Uterus (tissue), 4 donors: Measurements from ENCODE around the gene SAA2. TPM values are rescaled to one million over a fixed set of nuclear protein-coding genes. Genes with fewer than 3 reads are reported as not detected.

Experiments
- DNase-seq, 2 donors: peaks; one replicate each; pipeline ENCODE4 v3.0.0-alpha.2; 2019 to 2020
- H3K27ac ChIP-seq, 2 donors: fragments of 200-600 bp; sonication (generic); 1 replicate in 1 of 2; 2 replicates in 1 of 2; pipeline ENCODE4 v1.5.1; 2016 to 2018
- H3K27me3 ChIP-seq, 2 donors: fragments of 200-600 bp; sonication (generic); one replicate each; pipeline ENCODE4 v1.5.1; 2018 to 2019; ENCODE audit warnings: control low read depth in 1 of 2
- H3K36me3 ChIP-seq, 2 donors: fragments of 200-600 bp; sonication (generic); one replicate each; pipeline ENCODE4 v1.5.1; 2019; ENCODE audit warnings: control low read depth in 1 of 2
- H3K4me1 ChIP-seq, 2 donors: fragments of 200-600 bp; sonication (generic); one replicate each; pipeline ENCODE4 v1.5.1; 2018 to 2019; ENCODE audit warnings: control low read depth in 1 of 2
- H3K4me3 ChIP-seq, 2 donors: fragments of 200-600 bp; sonication (generic); 1 replicate in 1 of 2; 2 replicates in 1 of 2; pipeline ENCODE4 v1.5.1; 2018 to 2019; ENCODE audit warnings: mild to moderate bottlenecking in 1 of 2
- H3K9me3 ChIP-seq, 2 donors: fragments of 200-600 bp; sonication (generic); one replicate each; pipeline ENCODE4 v1.5.1; 2019; ENCODE audit warnings: control low read depth in 1 of 2
- POLR2A ChIP-seq, 2 donors: fragments of 450-650 bp; IDR thresholded peaks; one replicate each; pipeline ENCODE4 v1.6.1; 2016; ENCODE audit warnings: antibody characterized with exemption in 2 of 2, mild to moderate bottlenecking in 1 of 2, moderate library complexity in 1 of 2
- intact Hi-C: fragments of 100-400 bp; cut with DNase I; formaldehyde crosslinking; loops from one replicate; pipeline ENCODE4 v1.15.1; 2023; ENCODE audit warnings: low total_unique reads
- total RNA-seq, 4 donors: library from RNA; depleted of rRNA in 3 of 4; stranded (reverse); fragments of >200 nt in 3 of 4; gene quantifications; one replicate each; pipeline versions ENCODE4 v1.1.0 to v1.2.4, GENCODE V29; 2014 to 2023
- TF ChIP-seq, protein P1 (sequence below), 4 experiments: fragments of 200-600 bp in 2 of 4; fragments of 450-650 bp in 2 of 4; sonication (generic) in 2 of 4; IDR thresholded peaks; one replicate each; pipeline ENCODE4 v1.5.1; 2016 to 2019; ENCODE audit warnings: antibody characterized with exemption in 4 of 4, mild to moderate bottlenecking in 2 of 4, moderate library complexity in 1 of 4
- donor health status: DM: yes; HTN: yes; CAD: no.

SAA2 gene
- total RNA-seq, 4 donors from 2014 or later = 3.8 TPM; not detected in 3

DNA sequence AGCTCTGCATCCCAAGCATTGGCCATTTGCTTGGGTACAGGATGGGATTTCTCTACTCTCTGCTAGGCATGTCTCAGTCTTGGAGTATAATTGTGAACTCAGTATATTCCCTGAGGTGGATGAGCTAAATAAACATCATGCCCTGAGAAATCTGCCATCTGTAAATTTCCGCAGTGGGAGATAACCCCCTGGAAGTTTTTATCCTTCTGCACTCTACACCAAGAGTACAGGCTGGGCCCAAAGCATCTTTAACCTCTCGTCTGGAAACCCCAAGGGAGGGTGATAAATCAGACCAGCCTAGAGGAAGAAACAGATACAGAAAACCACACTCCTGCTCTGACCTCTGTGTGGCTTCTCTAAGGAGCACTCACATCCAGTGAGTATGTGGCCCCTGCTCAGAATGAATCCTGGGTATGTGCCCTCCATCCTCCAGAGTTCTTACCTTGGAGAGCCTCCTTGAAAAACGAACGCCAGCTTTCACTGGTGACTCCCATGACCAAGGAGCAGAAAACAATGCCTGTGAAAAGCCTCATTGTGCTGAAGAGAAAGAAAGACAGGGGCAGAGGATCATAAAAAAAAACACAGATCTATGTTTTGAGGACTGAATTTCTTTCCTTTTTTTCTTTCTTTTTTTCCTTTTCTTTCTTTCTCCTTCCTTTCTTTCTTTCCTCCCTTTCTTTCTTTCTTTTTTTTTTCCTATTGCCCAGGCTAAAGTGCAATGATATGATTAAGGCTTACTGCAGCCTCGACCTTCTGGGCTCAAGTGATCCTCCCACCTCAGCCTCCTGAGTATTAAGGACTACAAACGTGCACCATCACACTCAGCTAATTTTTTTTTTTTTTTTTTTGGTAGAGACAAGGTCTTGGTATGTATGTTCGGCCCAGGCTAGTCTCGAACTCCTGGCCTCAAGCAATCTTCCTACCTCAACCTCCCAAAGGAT lies 12.8 kb downstream of the SAA2 start:
- intact Hi-C loops = no loop called here
- Histone ChIP-seq H3K4me3 (no peak overlapping the region), H3K27me3 (no peaks in the 10 kb centered on the region), H3K36me3 (no peaks in the 10 kb centered on the region), H3K9me3 (no peaks in the 10 kb centered on the region), H3K4me1 (no peaks in the 10 kb centered on the region), H3K27ac (no peak overlapping the region)
- no peak for DNase-seq
- no peak for TF ChIP-seq POLR2A (IDR thresholded peaks at IDR 0.05)
- TF ChIP-seq, protein P1, sequence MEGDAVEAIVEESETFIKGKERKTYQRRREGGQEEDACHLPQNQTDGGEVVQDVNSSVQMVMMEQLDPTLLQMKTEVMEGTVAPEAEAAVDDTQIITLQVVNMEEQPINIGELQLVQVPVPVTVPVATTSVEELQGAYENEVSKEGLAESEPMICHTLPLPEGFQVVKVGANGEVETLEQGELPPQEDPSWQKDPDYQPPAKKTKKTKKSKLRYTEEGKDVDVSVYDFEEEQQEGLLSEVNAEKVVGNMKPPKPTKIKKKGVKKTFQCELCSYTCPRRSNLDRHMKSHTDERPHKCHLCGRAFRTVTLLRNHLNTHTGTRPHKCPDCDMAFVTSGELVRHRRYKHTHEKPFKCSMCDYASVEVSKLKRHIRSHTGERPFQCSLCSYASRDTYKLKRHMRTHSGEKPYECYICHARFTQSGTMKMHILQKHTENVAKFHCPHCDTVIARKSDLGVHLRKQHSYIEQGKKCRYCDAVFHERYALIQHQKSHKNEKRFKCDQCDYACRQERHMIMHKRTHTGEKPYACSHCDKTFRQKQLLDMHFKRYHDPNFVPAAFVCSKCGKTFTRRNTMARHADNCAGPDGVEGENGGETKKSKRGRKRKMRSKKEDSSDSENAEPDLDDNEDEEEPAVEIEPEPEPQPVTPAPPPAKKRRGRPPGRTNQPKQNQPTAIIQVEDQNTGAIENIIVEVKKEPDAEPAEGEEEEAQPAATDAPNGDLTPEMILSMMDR (IDR thresholded peaks at IDR 0.05) = no peak

DNA sequence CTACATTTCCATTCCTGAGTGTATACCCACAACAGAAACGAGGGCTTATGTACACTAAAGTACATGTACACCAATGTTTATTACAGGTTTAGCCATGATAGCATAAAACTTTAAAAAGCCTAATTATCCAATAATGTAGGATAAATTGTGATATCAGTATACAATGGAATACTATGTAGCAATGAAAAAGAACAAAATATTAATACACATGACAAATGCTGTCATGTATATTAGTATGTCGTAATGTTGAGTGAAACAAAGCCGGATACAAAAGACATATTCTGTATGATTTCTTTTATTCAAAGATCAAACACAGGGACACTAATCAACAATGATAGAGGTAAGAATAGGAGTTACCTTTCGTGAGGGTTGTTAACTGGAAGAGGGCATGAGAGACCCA lies 14.6 kb downstream of the SAA2 start:
- intact Hi-C loops = no loop called here
- TF ChIP-seq POLR2A (IDR thresholded peaks at IDR 0.05) = no peak
- TF ChIP-seq, protein P1 (IDR thresholded peaks at IDR 0.05) = no peak

DNA sequence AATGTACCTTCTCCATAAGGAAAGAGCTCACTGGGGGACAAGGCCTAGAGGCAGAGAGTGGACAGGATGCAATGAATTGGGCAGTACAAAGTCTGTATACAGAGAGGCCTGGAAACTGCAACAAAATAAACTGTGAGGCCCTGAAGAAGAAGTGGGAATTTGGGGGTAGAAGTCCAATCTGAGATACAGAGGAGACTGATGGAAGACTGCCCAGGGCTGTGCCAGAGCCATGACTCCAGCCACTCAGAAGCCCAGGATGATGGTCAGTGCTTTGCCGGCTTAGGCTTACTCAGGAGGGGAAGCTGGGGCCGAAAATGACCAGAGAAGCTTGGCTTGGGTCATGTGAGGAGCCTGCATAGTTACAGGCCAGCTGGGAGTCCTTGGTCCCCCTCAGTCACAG lies 17.6 kb downstream of the SAA2 start:
- no peak for DNase-seq
- TF ChIP-seq POLR2A (IDR thresholded peaks at IDR 0.05) = no peak
- TF ChIP-seq, protein P1 (IDR thresholded peaks at IDR 0.05) = no peak

More for the DNA sequence above, 14.6 kb downstream of the SAA2 start:
- H3K4me1 ChIP-seq = no peaks in the 10 kb centered on the region
- H3K27me3 ChIP-seq = no peaks in the 10 kb centered on the region
- no peaks in the 10 kb centered on the region for H3K36me3 ChIP-seq
- no peak overlapping the region for H3K27ac ChIP-seq
- H3K4me3 ChIP-seq = no peak overlapping the region
- no peaks in the 10 kb centered on the region for H3K9me3 ChIP-seq
- no peak for DNase-seq

DNA sequence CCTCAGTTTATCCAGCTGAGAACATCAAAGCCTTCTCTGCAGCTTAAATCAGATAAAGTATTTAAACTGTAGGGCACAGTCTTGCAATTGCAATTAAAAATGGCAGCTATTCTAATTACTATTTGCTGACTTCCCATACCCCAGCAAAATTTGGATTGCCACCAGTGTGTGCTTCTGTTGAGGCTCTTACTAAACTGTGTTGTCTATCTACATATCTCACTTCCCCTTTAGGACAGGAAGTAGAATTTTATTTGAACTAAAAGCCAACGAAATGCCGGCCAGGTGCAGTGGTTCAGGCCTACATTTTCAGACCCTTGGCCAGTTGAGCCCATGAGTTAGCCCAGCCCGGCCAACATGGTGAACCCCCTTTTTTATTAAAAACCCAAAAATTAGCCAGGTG lies 19.0 kb downstream of the SAA2 start:
- intact Hi-C loops = no loop called here
- Histone ChIP-seq H3K27me3 (no peaks in the 10 kb centered on the region), H3K4me1 (no peaks in the 10 kb centered on the region), H3K9me3 (no peaks in the 10 kb centered on the region), H3K27ac (no peak overlapping the region), H3K4me3 (no peak overlapping the region), H3K36me3 (no peaks in the 10 kb centered on the region)
- no peak for TF ChIP-seq POLR2A (IDR thresholded peaks at IDR 0.05)
- TF ChIP-seq, protein P1 (IDR thresholded peaks at IDR 0.05) = no peak
- DNase-seq = no peak

More for the DNA sequence above, 17.6 kb downstream of the SAA2 start:
- intact Hi-C loops = no loop called here
- Histone ChIP-seq H3K27me3 (no peaks in the 10 kb centered on the region), H3K4me1 (no peaks in the 10 kb centered on the region), H3K4me3 (no peak overlapping the region), H3K9me3 (no peaks in the 10 kb centered on the region), H3K27ac (no peak overlapping the region), H3K36me3 (no peaks in the 10 kb centered on the region)

DNA sequence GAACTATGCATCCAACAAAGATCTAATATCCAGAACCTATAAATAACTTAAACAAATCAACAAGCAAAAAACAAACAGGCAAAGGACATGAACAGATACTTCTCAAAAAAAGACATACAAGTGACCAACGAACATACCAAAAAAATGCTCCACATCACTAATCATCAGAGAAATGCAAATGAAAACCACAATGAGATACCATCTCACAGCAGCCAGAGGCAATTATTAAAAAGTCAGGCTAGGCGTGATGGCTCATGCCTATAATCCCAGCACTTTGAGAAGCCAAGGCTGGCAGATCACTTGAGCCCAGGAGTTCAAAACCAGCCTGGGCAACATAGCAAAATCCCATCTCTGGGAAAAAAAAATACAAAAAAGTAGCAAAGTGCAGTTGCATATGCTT lies 22.6 kb downstream of the SAA2 start:
- TF ChIP-seq, protein P1 (IDR thresholded peaks at IDR 0.05) = no peak
- no peak for TF ChIP-seq POLR2A (IDR thresholded peaks at IDR 0.05)

More for the DNA sequence above, 22.6 kb downstream of the SAA2 start:
- Histone ChIP-seq H3K4me1 (no peaks in the 10 kb centered on the region), H3K27ac (no peak overlapping the region), H3K4me3 (no peak overlapping the region), H3K9me3 (no peaks in the 10 kb centered on the region), H3K36me3 (no peaks in the 10 kb centered on the region), H3K27me3 (no peaks in the 10 kb centered on the region)
- intact Hi-C loops = no loop called here
- DNase-seq = no peak
